Astrocyte (in vitro differentiated cells and primary cell): ENCODE data around the gene CCDC3. TPM values are rescaled to one million over a fixed set of nuclear protein-coding genes. Genes with fewer than 3 reads are reported as not detected.

Experiments used
- DNase-seq: peaks from one replicate; pipeline ENCODE4 v3.0.0-alpha.2; 2010; ENCODE audit warnings: low read depth
- FAIRE-seq: peaks from 2 replicates; lab custom pipeline; 2011; peaks lifted over from hg19 to GRCh38; lab: Jason Lieb, UNC
- H2AFZ ChIP-seq: 2 replicates; pipeline ENCODE4 v1.6.0; 2012; ENCODE audit warnings: low read depth, low read length, inconsistent platforms
- H3K27ac ChIP-seq: 2 replicates; pipeline ENCODE4 v1.5.1; 2011; ENCODE audit warnings: low read depth, low read length, inconsistent platforms
- H3K27me3 ChIP-seq: 2 replicates; pipeline ENCODE4 v1.6.0; 2011; ENCODE audit warnings: low read length, inconsistent platforms; ENCODE audit not compliant: insufficient read depth
- H3K36me3 ChIP-seq: 2 replicates; pipeline ENCODE4 v1.5.1; 2011; ENCODE audit warnings: low read length, inconsistent platforms; ENCODE audit not compliant: insufficient read depth
- H3K4me1 ChIP-seq: 2 replicates; pipeline ENCODE4 v1.5.1; 2011; ENCODE audit warnings: low read length, inconsistent platforms; ENCODE audit not compliant: insufficient read depth
- H3K4me2 ChIP-seq: 2 replicates; pipeline ENCODE4 v1.6.0; 2012; ENCODE audit warnings: low read length, inconsistent platforms
- H3K4me3 ChIP-seq: 2 replicates; pipeline ENCODE4 v1.5.1; 2011; ENCODE audit warnings: low read depth, mild to moderate bottlenecking, low read length, inconsistent platforms; ENCODE audit not compliant: insufficient read depth
- H3K79me2 ChIP-seq: 2 replicates; pipeline ENCODE4 v1.6.0; 2012; ENCODE audit warnings: mild to moderate bottlenecking, low read length, inconsistent platforms; ENCODE audit not compliant: insufficient read depth
- H3K9ac ChIP-seq: 2 replicates; pipeline ENCODE4 v1.6.0; 2012; ENCODE audit warnings: mild to moderate bottlenecking, low read length, inconsistent platforms
- H3K9me3 ChIP-seq: 2 replicates; pipeline ENCODE4 v1.5.1; 2012; ENCODE audit warnings: low read depth, mild to moderate bottlenecking, low read length, inconsistent platforms; ENCODE audit not compliant: insufficient read depth
- H4K20me1 ChIP-seq: 2 replicates; pipeline ENCODE4 v1.6.0; 2012; ENCODE audit warnings: low read length, inconsistent platforms; ENCODE audit not compliant: insufficient read depth
- H3K27ac Mint-ChIP-seq: one replicate; pipeline ENCODE4 v1.8.0; 2021; ENCODE audit warnings: mild to moderate bottlenecking, mixed read lengths; ENCODE audit not compliant: unreplicated experiment
- H3K27me3 Mint-ChIP-seq: one replicate; pipeline ENCODE4 v1.8.0; 2021; ENCODE audit warnings: low read depth, mixed read lengths; ENCODE audit not compliant: unreplicated experiment
- H3K36me3 Mint-ChIP-seq: one replicate; pipeline ENCODE4 v1.8.0; 2021; ENCODE audit warnings: low read depth, mixed read lengths; ENCODE audit not compliant: unreplicated experiment
- H3K4me1 Mint-ChIP-seq: one replicate; pipeline ENCODE4 v1.8.0; 2021; ENCODE audit warnings: low read depth, mixed read lengths; ENCODE audit not compliant: unreplicated experiment
- H3K4me3 Mint-ChIP-seq: one replicate; pipeline ENCODE4 v1.8.0; 2021; ENCODE audit warnings: mild to moderate bottlenecking, moderate library complexity, mixed read lengths; ENCODE audit not compliant: unreplicated experiment
- H3K9me3 Mint-ChIP-seq: one replicate; pipeline ENCODE4 v1.8.0; 2021; ENCODE audit warnings: mild to moderate bottlenecking, mixed read lengths; ENCODE audit not compliant: unreplicated experiment
- EZH2 ChIP-seq: IDR thresholded peaks from 2 replicates; pipeline ENCODE4 v1.6.1; 2012; ENCODE audit warnings: mild to moderate bottlenecking, low read length, inconsistent platforms; ENCODE audit not compliant: insufficient read depth
- total RNA-seq: library from RNA; stranded (reverse); gene quantifications from 2 replicates; pipeline ENCODE4 v1.2.1, GENCODE V29; 2021
- TF ChIP-seq, protein P1 (sequence below): IDR thresholded peaks from 2 replicates; pipeline ENCODE4 v1.5.1; 2011; ENCODE audit warnings: low read depth, mild to moderate bottlenecking, inconsistent platforms, low read length, moderate library complexity; ENCODE audit not compliant: insufficient read depth

The CCDC3 gene
- total RNA-seq, 1 donor from 2014 or later: 25.8 TPM

- H3K4me1 Mint-ChIP-seq: no peaks in the 10 kb centered on the region
- Histone ChIP-seq H3K4me1 (no peaks in the 10 kb centered on the region), H2AFZ (no peak overlapping the region), H4K20me1 (no peaks in the 10 kb centered on the region), H3K4me2 (no peak overlapping the region), H3K79me2 (no peaks in the 10 kb centered on the region), H3K9me3 (no peaks in the 10 kb centered on the region), H3K9ac (no peak overlapping the region), H3K27ac (no peak overlapping the region), H3K4me3 (no peak overlapping the region), H3K36me3 (no peaks in the 10 kb centered on the region), H3K27me3 (peaks cover 6% of the 10 kb centered on the region)
- H3K4me3 Mint-ChIP-seq: no peak overlapping the region
- no peak for TF ChIP-seq EZH2
- TF ChIP-seq, protein P1, sequence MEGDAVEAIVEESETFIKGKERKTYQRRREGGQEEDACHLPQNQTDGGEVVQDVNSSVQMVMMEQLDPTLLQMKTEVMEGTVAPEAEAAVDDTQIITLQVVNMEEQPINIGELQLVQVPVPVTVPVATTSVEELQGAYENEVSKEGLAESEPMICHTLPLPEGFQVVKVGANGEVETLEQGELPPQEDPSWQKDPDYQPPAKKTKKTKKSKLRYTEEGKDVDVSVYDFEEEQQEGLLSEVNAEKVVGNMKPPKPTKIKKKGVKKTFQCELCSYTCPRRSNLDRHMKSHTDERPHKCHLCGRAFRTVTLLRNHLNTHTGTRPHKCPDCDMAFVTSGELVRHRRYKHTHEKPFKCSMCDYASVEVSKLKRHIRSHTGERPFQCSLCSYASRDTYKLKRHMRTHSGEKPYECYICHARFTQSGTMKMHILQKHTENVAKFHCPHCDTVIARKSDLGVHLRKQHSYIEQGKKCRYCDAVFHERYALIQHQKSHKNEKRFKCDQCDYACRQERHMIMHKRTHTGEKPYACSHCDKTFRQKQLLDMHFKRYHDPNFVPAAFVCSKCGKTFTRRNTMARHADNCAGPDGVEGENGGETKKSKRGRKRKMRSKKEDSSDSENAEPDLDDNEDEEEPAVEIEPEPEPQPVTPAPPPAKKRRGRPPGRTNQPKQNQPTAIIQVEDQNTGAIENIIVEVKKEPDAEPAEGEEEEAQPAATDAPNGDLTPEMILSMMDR: no peak
- no peak for FAIRE-seq
- H3K36me3 Mint-ChIP-seq: no peaks in the 10 kb centered on the region
- H3K27ac Mint-ChIP-seq: no peak overlapping the region
- peaks cover 2% of the 10 kb centered on the region for H3K9me3 Mint-ChIP-seq
- no peak for DNase-seq
- H3K27me3 Mint-ChIP-seq: peaks cover 26% of the 10 kb centered on the region
These were observed 45.5 kb upstream of the CCDC3 start for GRCh38 chr10:13046851-13047528.

GRCh38 chr10:13043520-13043919 lies 42.0 kb upstream of the CCDC3 start:
- FAIRE-seq (no peak), DNase-seq (no peak)
- Mint-ChIP-seq H3K27ac (no peak overlapping the region), H3K27me3 (peaks cover 12% of the 10 kb centered on the region), H3K4me1 (no peaks in the 10 kb centered on the region), H3K4me3 (no peak overlapping the region), H3K9me3 (peaks cover 2% of the 10 kb centered on the region), H3K36me3 (no peaks in the 10 kb centered on the region)
- H3K4me2 ChIP-seq: no peak overlapping the region
- no peaks in the 10 kb centered on the region for H3K9me3 ChIP-seq
- no peaks in the 10 kb centered on the region for H3K79me2 ChIP-seq
- no peak overlapping the region for H3K4me3 ChIP-seq
- H3K27ac ChIP-seq: no peak overlapping the region
- no peak overlapping the region for H3K9ac ChIP-seq
- H3K4me1 ChIP-seq: peaks cover 4% of the 10 kb centered on the region
- no peaks in the 10 kb centered on the region for H3K36me3 ChIP-seq
- no peak for TF ChIP-seq EZH2
- TF ChIP-seq, protein P1: no peak
- no peaks in the 10 kb centered on the region for H4K20me1 ChIP-seq
- H3K27me3 ChIP-seq: peaks cover 8% of the 10 kb centered on the region
- H2AFZ ChIP-seq: no peak overlapping the region

GRCh38 chr10:13039761-13040160 lies 38.2 kb upstream of the CCDC3 start:
- no peak overlapping the region for H3K27ac Mint-ChIP-seq
- H3K27me3 ChIP-seq: peaks cover 7% of the 10 kb centered on the region
- no peak for TF ChIP-seq EZH2
- TF ChIP-seq, protein P1: no peak
- H3K9me3 ChIP-seq: no peaks in the 10 kb centered on the region
- no peaks in the 10 kb centered on the region for H3K79me2 ChIP-seq
- H3K36me3 ChIP-seq: no peaks in the 10 kb centered on the region
- H3K4me1 ChIP-seq: peaks cover 4% of the 10 kb centered on the region
- no peak overlapping the region for H3K4me2 ChIP-seq
- peaks cover 4% of the 10 kb centered on the region for H3K27me3 Mint-ChIP-seq
- H3K9ac ChIP-seq: no peak overlapping the region
- no peak overlapping the region for H3K4me3 ChIP-seq
- no peaks in the 10 kb centered on the region for H3K36me3 Mint-ChIP-seq
- peaks cover 2% of the 10 kb centered on the region for H3K9me3 Mint-ChIP-seq
- no peaks in the 10 kb centered on the region for H4K20me1 ChIP-seq
- no peak overlapping the region for H3K4me3 Mint-ChIP-seq
- DNase-seq (no peak), FAIRE-seq (no peak)
- H2AFZ ChIP-seq: no peak overlapping the region
- H3K4me1 Mint-ChIP-seq: no peaks in the 10 kb centered on the region
- H3K27ac ChIP-seq: no peak overlapping the region
